ENCODE measurements around the gene WNT10A.
"Not testable (repeated sequence)": the region's sequence is repeated elsewhere in the genome, so short reads cannot be mapped to it uniquely, and the experiment has no call there.

Gene WNT10A

GRCh38 chr2:218880102-218880858 lies at the start of gene WNT10A:
TSS of gene WNT10A (plus strand) at chr2:218880852. CDS start at chr2:218880996, 144 bp downstream.
- peak in 4 of 56 donors; percentile 12 to 42 (median 19) for DNase-seq

GRCh38 chr2:218831378-218831990 lies 49.2 kb upstream of the WNT10A start, which contains the start of gene PRKAG3:
TSS of gene PRKAG3 (minus strand) at chr2:218831803.
- DNase-seq = no peak

- DNase-seq = no peak
Observed at GRCh38 chr2:218832081-218832480, 48.6 kb upstream of the WNT10A start.

GRCh38 chr2:218832520-218832919 lies 48.1 kb upstream of the WNT10A start:
- DNase-seq = no peak

GRCh38 chr2:218833023-218833609 lies 47.5 kb upstream of the WNT10A start:
- no peak for DNase-seq

DNA sequence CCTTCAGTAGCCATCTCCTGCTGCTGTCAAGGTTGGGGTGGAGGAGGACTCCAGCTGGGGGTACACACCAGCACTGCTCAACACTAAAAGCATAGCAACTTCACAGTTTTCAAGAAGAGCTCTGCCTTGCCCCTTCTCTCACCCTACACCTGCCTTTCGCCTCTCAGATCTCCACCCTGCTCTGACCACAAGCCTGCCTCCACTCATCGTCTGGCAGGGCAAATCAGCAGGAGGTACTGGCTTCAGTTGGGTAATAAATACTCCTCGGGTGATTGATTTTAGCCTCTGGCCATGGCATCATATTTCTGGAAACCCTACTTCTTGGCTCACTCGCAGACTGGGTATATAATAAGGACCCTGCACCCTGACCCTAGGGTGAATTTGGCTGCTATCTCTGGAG lies 46.0 kb upstream of the WNT10A start:
- no peak for DNase-seq

DNA sequence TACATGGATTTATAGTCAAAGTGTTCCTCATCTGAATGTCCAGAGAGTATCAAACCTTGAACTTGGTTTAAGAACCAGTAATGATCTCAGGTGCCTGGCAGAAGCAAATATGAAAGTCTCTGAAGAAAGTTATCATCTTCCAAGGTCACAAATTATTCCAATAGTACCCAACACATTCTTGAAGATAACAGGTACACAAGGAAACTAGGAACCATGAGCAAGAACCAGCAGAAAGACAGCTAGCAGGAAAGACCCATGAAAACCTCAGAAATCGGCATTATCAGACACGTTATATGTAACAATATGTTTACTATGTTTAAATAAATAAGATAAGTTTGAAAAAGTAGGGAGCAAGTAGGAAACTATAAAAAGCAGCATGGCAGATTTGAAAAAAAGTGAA lies 43.2 kb upstream of the WNT10A start:
- no peak for DNase-seq

GRCh38 chr2:218839430-218839829 lies 41.2 kb upstream of the WNT10A start:
- no peak for DNase-seq

- no peak for DNase-seq
Observed at GRCh38 chr2:218839888-218840287, 40.8 kb upstream of the WNT10A start.

DNA sequence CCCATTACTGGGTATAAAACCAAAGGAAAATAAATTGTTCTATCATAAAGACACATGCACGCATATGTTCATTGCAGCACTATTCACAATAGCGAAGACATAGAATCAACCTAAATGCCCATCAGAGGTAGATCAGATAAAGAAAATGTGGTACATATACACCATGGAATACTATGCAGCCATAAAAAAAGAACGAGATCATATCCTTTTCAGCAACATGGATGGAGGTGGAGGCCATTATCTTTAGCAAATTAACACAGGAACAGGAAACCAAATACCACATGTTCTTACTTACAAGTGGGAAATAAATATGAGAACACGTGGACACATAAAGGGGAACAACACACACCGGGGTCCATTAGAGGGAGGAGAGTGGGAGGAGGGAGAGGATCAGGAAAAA lies 36.3 kb upstream of the WNT10A start:
- DNase-seq = not testable (repeated sequence)

DNA sequence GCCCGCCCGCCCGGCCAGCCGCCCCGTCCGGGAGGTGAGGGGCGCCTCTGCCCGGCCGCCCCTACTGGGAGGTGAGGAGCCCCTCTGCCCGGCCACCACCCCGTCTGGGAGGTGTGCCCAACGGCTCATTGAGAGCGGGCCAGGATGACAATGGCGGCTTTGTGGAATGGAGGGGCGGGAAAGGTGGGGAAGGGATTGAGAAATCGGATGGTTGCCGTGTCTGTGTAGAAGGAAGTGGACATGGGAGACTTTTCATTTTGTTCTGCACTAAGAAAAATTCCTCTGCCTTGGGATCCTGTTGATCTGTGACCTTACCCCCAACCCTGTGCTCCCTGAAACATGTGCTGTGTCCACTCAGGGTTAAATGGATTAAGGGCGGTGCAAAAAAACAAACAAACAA lies 33.7 kb upstream of the WNT10A start:
- not testable (repeated sequence) for DNase-seq

- no peak for DNase-seq
Observed at GRCh38 chr2:218849721-218850120, 30.9 kb upstream of the WNT10A start.

DNA sequence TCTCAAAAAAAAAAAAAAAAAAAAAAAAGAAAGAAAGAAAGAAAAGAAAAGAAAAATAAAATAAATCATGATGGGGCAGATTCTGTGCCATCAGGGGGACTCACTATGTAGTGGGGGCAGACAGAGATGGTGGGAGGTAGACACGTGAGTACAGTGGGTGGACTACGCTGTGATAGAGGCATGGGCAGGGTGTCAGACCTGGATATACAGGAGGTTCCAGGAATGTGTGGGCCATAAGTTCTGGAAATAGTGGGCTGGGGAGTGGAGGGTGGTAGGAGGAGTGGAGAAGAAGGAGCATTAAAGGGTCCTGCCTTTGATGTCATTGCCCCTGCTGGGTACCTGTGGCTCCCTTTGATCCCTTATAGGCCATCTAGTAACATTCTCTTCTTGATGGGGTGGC lies 29.9 kb upstream of the WNT10A start:
- DNase-seq = no peak

DNA sequence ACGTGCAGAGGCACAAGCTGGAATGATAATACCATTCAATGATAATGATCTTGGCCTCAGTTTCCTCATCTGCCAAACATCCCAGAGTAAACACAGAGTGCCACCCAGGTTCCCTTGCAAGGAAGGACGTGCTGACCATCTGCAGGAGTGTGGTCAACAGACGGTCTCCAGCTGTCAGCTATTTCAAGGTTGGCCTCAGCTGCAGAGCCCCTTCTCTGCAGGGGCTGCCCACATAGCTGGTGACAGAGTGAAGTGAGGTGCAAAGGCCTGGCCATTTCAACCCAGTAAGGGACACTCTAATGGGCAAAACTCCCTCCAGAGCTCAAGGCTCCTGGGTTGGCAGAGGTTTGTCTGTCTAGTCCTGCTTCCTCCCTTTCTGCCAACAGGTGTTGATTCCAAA lies 29.4 kb upstream of the WNT10A start:
- DNase-seq = no peak

DNA sequence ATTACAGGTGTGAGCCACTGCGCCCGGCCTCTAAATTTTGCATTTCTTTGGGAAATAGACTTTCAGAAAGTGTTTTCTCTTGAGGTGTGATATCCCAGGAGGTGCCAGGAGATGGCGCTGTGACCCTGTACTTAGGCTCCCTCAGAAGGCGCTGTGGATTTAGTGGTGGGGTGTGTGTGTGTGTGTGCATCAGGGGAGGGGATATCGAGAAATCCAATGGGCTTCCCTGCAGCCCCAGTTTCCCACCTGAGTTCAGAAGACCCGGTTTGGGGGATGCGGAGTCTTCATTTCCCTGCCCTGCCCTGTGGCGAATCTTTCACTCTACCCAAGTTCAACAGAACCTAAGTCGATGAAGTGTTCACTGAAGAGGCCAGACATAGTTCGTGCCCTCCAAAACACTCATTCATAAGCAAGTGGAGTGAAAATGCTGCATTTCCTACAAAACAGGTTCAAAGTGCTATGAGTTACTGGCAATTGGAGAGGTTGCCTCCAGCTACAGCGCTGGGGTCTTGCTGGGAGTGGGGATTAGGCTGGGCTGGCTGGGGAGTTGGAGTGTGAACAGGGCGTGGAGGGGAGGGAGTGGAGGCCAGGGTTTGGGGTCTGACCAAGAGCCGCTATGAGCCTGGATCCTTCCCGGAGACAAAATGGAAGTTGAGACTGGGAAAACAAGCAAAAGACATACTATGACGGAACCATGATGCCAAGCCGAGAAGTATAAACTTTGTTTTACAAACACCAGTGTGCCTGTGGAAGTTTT lies 27.6 kb upstream of the WNT10A start:
- DNase-seq = peak in 28 of 56 donors; percentile 5 to 76 (median 21)

DNA sequence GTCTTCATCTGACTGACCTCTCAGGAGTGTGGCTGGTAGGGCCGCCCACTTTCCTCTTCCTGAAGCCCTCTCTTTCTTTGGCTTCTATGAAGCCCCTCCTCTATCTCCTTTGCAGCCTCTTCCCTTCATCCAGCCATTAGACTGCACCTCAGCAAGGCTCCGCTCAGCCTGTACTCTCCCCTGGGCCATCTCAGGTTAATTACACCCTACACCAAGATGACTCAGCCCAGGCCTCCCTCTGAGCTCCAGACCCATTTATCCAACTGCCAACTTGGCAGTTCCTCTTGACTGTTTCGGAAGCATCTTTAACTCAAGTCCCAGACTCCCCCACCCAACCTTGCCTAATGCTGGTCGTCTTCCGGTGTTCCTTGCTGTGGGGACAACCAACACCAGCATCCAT lies 26.9 kb upstream of the WNT10A start:
- DNase-seq = no peak

GRCh38 chr2:218854860-218855259 lies 25.8 kb upstream of the WNT10A start:
- DNase-seq = no peak

DNA sequence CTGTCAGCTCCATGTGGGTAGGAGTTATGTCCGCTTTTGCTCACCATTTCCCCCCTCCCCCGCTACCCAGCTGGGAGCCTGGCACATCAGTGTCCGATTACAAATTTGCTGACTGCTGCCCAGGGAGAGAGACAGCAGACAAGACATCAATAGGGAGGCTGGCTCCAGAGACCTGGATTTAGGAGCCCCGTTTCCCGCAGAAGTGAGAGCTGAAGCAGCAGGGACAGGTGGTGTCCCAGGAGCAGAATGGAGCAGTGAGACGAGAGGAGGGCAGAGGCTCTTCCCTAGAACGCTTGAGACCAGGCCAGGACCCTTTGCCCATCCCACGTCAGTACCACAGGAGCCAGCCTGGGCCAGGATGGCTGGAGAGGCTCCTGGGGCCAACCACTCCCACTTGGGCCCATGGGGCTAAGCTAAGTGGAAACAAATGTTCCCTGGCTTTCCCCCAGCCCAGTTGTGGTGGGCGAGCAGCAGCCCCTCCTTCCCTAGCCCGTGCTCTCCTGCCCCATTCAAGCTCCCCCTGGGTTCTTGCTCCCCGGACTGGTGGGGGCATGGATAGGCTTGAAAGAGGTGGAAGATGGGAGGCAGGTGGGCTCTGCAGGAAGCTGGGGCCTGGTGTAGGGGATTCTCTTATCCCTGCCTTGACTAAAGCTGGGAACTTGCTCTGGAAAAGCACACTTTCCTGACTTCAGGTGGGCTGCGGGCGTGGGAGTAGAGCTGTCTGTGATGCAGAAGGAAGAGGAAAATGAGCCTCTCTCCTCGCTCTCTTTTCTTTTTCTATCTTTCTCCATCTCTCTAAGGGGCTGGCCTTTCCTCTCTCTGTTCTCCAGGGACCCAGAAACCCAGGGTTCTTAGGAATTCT lies 25.1 kb upstream of the WNT10A start:
- no peak for DNase-seq

GRCh38 chr2:218856167-218856895 lies 24.3 kb upstream of the WNT10A start:
- DNase-seq = no peak

GRCh38 chr2:218856896-218857243 lies 23.8 kb upstream of the WNT10A start:
- no peak for DNase-seq

All from amygdala (tissue), 56 donors.